Measurements from ENCODE around the gene NPAS2.

The NPAS2 gene

DNA sequence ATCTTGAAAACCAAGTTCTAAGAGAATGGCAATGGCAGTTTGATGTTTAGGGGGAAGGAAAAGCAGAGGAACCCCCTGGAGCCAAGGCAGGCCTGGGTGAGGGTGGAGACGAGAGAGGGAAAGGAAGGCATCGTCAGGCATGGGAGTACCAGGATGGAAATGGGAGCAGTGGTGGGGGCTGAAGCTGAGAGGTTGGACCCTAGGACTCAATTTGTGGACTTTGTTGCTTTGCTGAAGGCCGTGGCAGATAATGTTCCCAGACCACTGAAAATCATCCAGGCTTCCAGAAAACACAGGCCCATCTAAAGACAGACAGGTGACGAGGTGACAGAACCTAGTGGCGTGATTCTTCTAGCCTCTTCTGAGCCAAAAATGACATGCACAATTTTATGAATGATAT is 4.9 kb downstream of the NPAS2 start:
- DNase-seq (ENCODE audit: low read depth): no peak
- H3K4me3 ChIP-seq (ENCODE audit: low read depth, low read length): no peak overlapping the region
- TF ChIP-seq, protein P1, sequence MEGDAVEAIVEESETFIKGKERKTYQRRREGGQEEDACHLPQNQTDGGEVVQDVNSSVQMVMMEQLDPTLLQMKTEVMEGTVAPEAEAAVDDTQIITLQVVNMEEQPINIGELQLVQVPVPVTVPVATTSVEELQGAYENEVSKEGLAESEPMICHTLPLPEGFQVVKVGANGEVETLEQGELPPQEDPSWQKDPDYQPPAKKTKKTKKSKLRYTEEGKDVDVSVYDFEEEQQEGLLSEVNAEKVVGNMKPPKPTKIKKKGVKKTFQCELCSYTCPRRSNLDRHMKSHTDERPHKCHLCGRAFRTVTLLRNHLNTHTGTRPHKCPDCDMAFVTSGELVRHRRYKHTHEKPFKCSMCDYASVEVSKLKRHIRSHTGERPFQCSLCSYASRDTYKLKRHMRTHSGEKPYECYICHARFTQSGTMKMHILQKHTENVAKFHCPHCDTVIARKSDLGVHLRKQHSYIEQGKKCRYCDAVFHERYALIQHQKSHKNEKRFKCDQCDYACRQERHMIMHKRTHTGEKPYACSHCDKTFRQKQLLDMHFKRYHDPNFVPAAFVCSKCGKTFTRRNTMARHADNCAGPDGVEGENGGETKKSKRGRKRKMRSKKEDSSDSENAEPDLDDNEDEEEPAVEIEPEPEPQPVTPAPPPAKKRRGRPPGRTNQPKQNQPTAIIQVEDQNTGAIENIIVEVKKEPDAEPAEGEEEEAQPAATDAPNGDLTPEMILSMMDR (IDR thresholded peaks at IDR 0.05; ENCODE audit: control insufficient read depth, extremely low read depth, insufficient read depth): no peak

DNA sequence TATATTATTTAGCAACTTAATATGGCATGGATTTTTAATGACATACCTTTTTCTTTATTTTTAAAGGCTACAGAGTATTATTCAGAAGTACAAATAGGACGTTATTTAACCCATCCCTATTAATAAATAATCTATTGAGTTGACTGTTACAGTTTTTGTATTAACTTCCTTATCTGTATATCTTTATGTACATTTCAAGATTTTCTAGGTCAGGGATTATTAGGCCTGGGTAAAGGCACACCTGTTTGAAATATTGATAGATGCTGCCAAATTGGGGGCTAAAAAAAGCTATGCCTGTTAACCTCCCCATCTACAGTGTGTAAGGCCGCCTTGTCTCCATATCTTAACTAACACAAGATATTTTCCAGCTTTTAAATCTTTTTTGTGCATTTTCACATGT is 6.6 kb downstream of the NPAS2 start:
- DNase-seq (ENCODE audit: low read depth): no peak
- TF ChIP-seq, protein P1 (IDR thresholded peaks at IDR 0.05; ENCODE audit: control insufficient read depth, extremely low read depth, insufficient read depth): no peak
- H3K4me3 ChIP-seq (ENCODE audit: low read depth, low read length): no peak overlapping the region

DNA sequence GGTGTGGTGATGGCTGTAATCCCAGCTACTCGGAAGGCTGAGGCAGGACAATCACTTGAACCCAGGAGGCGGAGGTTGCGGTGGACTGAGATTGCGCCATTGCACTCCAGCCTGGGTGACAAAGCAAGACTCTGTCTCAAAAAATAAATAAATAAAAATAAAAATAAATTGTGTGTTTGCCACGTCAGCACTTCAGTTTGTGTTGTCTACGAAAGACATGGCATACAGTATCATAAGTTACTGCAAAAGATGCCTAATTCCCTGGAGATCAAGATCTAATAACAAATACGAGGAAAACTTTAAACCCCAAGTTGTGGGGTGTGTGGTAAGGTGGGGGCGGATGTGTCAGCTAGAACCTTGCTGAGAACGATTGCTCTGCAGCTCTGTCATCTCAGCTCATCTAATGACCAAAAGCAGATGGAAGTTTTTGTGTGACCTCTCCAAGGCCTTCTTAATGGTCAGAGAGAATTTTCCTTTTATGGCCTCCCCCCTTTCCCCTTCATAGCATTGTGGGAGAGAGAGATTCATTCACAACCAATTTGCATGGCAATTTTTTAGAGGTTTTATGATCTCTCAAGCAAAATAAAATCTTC is 11.3 kb downstream of the NPAS2 start:
- TF ChIP-seq, protein P1 (IDR thresholded peaks at IDR 0.05; ENCODE audit: control insufficient read depth, extremely low read depth, insufficient read depth): no peak
- DNase-seq (ENCODE audit: low read depth): no peak
- no peak overlapping the region for H3K4me3 ChIP-seq (ENCODE audit: low read depth, low read length)

DNA sequence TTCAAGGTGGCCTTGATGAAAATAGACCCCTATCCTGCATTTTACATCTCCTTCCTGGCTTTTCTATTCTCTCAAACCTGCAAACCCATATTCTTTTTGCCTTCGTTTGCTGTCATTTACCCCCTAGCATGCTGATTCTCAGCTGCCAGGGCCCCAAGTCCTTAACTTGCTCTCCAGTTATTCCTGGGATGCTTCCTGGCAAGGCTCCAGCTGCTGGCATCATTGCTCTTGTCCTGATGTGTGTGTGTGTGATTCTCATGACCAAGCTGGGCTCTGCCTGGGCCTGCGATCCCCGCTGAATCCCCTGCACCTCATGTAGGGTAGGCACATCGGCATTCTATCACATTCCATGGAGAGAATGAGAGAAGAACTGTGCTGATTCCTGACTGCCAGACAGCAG is 11.9 kb downstream of the NPAS2 start:
- H3K4me3 ChIP-seq (ENCODE audit: low read depth, low read length): no peak overlapping the region
- no peak for DNase-seq (ENCODE audit: low read depth)
- TF ChIP-seq, protein P1 (IDR thresholded peaks at IDR 0.05; ENCODE audit: control insufficient read depth, extremely low read depth, insufficient read depth): no peak

DNA sequence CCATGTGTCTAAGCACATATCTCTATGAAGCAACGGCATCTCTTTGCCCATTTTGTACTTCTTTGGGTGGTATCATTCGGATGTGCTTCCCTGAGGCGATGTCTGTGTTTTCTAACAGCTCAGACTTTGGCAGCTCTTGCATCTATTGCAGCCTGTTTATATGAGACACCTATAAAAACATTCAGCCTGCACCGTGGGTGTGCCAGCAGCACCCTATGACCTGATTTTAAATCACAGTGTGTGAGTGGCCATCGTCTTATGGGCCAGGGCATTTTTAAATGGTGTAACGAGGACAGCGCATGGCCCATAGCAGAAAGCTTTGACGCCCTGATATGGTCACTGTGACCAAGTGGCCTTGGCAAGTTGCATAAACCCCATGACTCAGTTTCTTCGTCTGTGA is 12.9 kb downstream of the NPAS2 start:
- no peak overlapping the region for H3K4me3 ChIP-seq (ENCODE audit: low read depth, low read length)
- peak; percentile 46 for DNase-seq (ENCODE audit: low read depth)
- TF ChIP-seq, protein P1 (IDR thresholded peaks at IDR 0.05; ENCODE audit: control insufficient read depth, extremely low read depth, insufficient read depth): no peak

DNA sequence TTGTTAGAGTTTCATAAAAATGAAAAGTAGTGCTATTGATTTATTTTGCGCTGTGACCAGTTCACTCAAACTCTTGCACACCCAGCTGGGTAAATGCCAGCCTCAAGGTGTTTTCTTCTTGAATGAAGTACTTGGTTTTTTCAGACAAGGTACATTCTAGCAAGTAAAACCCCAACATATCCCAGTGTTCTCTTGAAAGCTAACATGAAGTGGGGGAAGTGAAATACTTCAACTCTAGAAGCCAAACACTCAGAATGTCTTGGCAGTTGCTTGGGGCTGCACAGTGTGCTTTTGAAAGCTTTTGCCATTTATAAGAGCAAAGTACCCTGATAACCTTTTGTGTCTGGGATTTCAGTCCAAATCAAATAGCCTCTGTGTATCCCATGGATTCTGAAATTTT is 13.4 kb downstream of the NPAS2 start:
- DNase-seq (ENCODE audit: low read depth): no peak
- TF ChIP-seq, protein P1 (IDR thresholded peaks at IDR 0.05; ENCODE audit: control insufficient read depth, extremely low read depth, insufficient read depth): no peak

DNA sequence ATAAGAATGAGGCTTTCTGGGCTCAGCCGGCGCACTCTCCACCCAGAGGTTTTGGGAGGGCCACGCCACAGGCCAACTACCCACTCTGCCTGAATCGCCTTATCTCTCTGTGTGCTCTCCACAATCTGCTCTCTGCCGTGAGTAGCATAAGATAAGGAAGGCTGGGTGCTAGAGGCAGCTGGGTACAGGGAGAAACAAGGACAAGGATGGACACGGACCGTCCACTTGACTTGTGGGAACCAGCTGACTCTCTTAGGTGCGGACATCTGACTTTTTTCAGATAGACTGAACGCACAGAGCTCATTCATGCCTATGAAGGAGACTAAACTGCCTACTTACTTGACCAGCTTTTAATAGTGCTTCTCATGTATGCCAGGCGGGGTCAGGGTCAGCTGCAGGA is 14.3 kb downstream of the NPAS2 start:
- no peak overlapping the region for H3K4me3 ChIP-seq (ENCODE audit: low read depth, low read length)
- TF ChIP-seq, protein P1 (IDR thresholded peaks at IDR 0.05; ENCODE audit: control insufficient read depth, extremely low read depth, insufficient read depth): no peak
- no peak for DNase-seq (ENCODE audit: low read depth)

More for the DNA sequence above, 13.4 kb downstream of the NPAS2 start:
- H3K4me3 ChIP-seq (ENCODE audit: low read depth, low read length): no peak overlapping the region

Data from LNCaP clone FGC (cell line).